PFSK-1 (cell line): ENCODE results near the gene SEC14L1.

ENCODE experiments used
- FOXP2 ChIP-seq: optimal IDR thresholded peaks from 2 replicates; pipeline ENCODE3; 2011; ENCODE audit warnings: borderline replicate concordance, control low read depth, inconsistent platforms; ENCODE audit not compliant: insufficient read depth; ENCODE audit errors: extremely low read length, extremely low read depth
- POLR2AphosphoS5 ChIP-seq: IDR thresholded peaks from 2 replicates; pipeline ENCODE4 v1.6.1; 2012; ENCODE audit warnings: low read depth, mild to moderate bottlenecking, control low read depth, low read length, moderate library complexity
- SIN3A ChIP-seq: IDR thresholded peaks from 2 replicates; pipeline ENCODE4 v1.6.1; 2012; ENCODE audit warnings: mild to moderate bottlenecking, low read length, moderate library complexity, borderline replicate concordance; ENCODE audit not compliant: insufficient read depth
- TAF1 ChIP-seq: IDR thresholded peaks from 2 replicates; pipeline ENCODE4 v1.6.1; 2012; ENCODE audit warnings: low read length, control low read depth, borderline replicate concordance; ENCODE audit not compliant: insufficient read depth
- TF ChIP-seq, protein P1 (sequence below), 2 experiments: IDR thresholded peaks; 2 replicates each; pipeline versions ENCODE4 v1.6.1 to v1.8.0; 2011 to 2012; ENCODE audit warnings: low read depth in 2 of 2, low read length in 2 of 2, control low read depth in 1 of 2, inconsistent platforms in 1 of 2, mild to moderate bottlenecking in 1 of 2, moderate library complexity in 1 of 2; ENCODE audit not compliant: insufficient read depth in 1 of 2

SEC14L1 gene

DNA sequence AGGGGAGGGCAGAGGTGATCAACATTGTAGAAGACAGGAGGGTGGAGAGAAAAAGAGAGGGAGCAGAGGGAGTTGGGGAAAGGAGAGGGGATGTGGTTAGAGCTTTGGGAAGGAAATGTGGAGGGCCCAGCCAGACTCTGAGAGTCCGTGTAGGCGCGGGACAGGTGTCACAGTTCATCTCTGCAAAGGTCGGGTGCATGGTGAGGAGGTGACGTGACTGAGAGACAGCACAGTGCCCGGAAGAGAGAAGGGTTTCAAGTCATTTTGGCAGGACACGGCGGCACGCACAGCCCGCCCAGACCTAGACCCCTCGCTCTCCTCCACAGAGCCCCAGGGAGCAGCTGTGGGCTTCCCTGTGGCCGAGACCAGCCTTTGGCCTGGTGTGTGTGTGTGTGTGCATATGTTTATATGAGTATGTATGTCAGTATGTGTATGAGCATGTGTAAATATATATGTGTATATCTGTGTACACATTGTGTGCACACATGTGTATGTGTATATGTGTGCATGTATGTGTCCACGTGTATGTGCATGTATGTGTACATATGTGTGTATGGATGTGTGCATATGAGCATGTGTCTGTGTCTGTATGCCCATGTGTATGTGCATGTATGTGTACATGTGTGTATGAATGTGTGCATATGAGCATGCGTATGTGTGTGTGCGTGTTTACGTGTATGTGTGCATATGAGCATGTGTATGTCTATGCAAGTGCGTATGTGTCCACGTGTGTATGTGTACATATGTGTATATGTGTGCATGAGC lies 104.6 kb downstream of the SEC14L1 start:
- TF ChIP-seq SIN3A = no peak
- TF ChIP-seq TAF1 = no peak
- TF ChIP-seq FOXP2 = no peak
- TF ChIP-seq, protein P1, sequence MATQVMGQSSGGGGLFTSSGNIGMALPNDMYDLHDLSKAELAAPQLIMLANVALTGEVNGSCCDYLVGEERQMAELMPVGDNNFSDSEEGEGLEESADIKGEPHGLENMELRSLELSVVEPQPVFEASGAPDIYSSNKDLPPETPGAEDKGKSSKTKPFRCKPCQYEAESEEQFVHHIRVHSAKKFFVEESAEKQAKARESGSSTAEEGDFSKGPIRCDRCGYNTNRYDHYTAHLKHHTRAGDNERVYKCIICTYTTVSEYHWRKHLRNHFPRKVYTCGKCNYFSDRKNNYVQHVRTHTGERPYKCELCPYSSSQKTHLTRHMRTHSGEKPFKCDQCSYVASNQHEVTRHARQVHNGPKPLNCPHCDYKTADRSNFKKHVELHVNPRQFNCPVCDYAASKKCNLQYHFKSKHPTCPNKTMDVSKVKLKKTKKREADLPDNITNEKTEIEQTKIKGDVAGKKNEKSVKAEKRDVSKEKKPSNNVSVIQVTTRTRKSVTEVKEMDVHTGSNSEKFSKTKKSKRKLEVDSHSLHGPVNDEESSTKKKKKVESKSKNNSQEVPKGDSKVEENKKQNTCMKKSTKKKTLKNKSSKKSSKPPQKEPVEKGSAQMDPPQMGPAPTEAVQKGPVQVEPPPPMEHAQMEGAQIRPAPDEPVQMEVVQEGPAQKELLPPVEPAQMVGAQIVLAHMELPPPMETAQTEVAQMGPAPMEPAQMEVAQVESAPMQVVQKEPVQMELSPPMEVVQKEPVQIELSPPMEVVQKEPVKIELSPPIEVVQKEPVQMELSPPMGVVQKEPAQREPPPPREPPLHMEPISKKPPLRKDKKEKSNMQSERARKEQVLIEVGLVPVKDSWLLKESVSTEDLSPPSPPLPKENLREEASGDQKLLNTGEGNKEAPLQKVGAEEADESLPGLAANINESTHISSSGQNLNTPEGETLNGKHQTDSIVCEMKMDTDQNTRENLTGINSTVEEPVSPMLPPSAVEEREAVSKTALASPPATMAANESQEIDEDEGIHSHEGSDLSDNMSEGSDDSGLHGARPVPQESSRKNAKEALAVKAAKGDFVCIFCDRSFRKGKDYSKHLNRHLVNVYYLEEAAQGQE (IDR thresholded peaks at IDR 0.05; ENCODE audit: insufficient read depth in 1 of 2, low read depth in 2 of 2, low read length in 2 of 2) = no peak
- TF ChIP-seq POLR2AphosphoS5 = no peak

DNA sequence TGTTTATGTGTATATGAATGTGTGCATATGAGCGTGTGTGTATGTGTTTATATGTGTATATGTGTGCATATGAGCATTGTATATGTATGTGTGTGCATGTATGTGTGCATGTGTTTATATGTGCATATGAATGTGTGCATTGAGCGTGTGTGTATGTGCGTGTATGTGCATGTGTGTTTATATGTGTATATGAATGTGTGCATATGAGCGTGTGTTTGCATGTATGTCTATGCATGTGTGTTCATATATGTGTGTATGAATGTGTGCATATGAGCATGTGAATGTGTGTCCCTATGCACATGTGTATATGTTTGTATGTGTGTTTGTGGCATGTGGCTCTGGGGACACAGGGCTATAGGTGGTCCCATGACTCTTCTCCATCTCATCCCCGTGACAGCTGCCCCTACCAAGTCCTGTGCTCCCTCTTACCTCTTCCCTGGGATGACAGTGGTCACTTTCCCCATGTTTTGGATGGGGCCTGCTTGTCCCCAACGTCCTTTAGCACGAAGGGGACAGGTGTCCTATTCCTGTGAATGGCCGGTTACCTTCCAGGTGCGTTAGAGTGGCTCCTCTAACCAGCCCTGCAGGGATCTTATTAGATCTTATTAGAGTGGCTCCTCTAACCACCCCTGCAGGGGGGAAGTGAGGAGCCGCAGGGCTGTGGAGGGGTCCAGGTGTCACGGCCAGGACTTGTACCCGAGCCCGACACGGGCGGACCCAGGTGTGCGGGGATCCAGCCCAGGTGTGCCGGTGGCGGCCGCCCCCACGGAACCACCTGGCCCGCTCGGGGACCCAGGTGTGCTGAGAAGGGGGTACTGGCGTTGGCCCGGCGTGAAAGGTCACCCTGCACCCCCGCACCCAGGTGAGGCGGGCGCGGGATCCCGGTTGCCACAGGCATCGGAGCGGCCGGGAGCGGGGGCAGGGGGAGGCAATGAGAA lies 105.6 kb downstream of the SEC14L1 start:
- TF ChIP-seq TAF1 (no peak), POLR2AphosphoS5 (no peak), SIN3A (no peak), FOXP2 (no peak)
- TF ChIP-seq, protein P1 (IDR thresholded peaks at IDR 0.05; ENCODE audit: insufficient read depth in 1 of 2, low read depth in 2 of 2, low read length in 2 of 2) = no peak

DNA sequence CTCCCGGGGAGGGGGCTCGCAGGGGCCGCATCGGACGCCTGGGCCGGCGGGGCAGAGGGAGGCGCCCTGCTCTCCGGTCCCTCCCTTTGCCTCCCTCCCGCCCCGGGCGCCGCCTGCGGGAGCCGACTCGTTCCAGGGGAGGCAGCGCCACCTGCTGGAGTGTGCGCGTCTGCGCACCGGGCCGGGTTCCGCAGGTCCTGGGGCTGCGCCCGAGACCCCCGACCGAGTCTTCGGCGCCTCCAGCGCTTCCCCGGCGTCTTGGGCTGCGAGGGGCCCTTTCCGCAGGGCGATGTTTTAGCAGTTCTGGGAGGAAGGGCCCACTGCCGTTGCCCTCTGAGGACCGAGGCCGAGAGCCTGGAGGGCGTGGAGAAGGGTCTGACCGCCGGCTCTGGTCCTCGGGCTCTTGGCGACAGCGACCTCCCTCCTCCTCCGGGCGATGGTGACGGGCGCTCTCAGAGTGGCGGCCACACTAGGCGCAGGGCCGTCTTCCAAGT lies 106.3 kb downstream of the SEC14L1 start:
- TF ChIP-seq FOXP2 (peak; percentile 70), POLR2AphosphoS5 (no peak)

DNA sequence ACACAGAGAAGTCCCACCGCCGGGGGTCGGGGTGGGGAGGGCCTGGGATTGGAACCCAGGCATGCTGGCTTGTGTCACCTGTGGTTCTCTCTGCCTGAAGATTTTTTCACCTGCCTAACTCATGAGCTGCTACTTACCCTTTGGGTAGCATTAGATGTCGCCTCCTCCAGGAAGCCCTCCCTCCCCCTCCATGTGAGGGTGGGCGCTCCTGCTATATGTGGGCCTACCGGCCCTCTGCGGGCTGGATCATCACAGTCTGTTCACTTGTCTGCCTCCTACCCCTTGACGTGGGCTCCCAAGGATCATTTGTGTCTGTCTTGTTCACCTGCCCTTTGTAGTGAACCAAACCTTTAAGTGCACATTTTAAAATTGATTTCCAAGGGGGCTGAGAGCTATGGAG lies 106.8 kb downstream of the SEC14L1 start:
- TF ChIP-seq FOXP2 (no peak), POLR2AphosphoS5 (no peak), SIN3A (no peak), TAF1 (no peak)
- TF ChIP-seq, protein P1 (IDR thresholded peaks at IDR 0.05; ENCODE audit: insufficient read depth in 1 of 2, low read depth in 2 of 2, low read length in 2 of 2) = no peak
